SK-N-SH (cell line): Measurements from ENCODE around the gene ZNF777. TPM values are rescaled to one million over a fixed set of nuclear protein-coding genes. Genes with fewer than 3 reads are reported as not detected.

Source experiments
- CTCF ChIA-PET: fragments of 300-600, 350-600 bp; formaldehyde crosslinking; extraction: SDS; loops from one replicate; lab custom pipeline; 2021; lab: Yijun Ruan, JAX
- POLR2A ChIA-PET: fragments of 350-600 bp; sonication (Branson Sonifier 250); formaldehyde crosslinking; extraction: SDS; loops from one replicate; lab custom pipeline; 2020; ENCODE audit warnings: antibody characterized with exemption, inconsistent platforms; lab: Yijun Ruan, JAX
- DNase-seq: peaks from one replicate; pipeline ENCODE4 v3.0.0; 2012
- H2AFZ ChIP-seq: fragments of 200-600 bp; sonication (generic); 2 replicates; pipeline ENCODE4 v1.8.1; 2016; ENCODE audit warnings: antibody characterized with exemption, mild to moderate bottlenecking, low read depth
- H3F3A ChIP-seq: fragments of 200-600 bp; sonication (generic); replicated peaks from 2 replicates; pipeline ENCODE3; 2016; ENCODE audit warnings: antibody characterized with exemption, mild to moderate bottlenecking; ENCODE audit not compliant: insufficient read depth
- H3K27ac ChIP-seq, 2 experiments: fragments of 200-500 bp in 1 of 2; fragments of 200-600 bp in 1 of 2; sonication (Bioruptor generic) in 1 of 2; sonication (generic), shearing (Covaris generic) in 1 of 2; 2 replicates each; pipeline versions ENCODE4 v1.5.1 to v1.6.1; 2014 to 2016; ENCODE audit warnings: low read depth in 2 of 2, inconsistent platforms in 1 of 2, low read length in 1 of 2, mild to moderate bottlenecking in 1 of 2, mixed read lengths in 1 of 2
- H3K27me3 ChIP-seq: fragments of 200-600 bp; sonication (generic), shearing (Covaris generic); 2 replicates; pipeline ENCODE4 v1.6.1; 2016; ENCODE audit warnings: mixed run types; ENCODE audit not compliant: insufficient read depth
- H3K36me3 ChIP-seq, 2 experiments: fragments of 200-500 bp in 1 of 2; fragments of 200-600 bp in 1 of 2; sonication (Bioruptor generic) in 1 of 2; sonication (generic) in 1 of 2; replicated peaks in 1 of 2; 2 replicates each; pipeline versions ENCODE3 to v1.5.1; 2014 to 2016; ENCODE audit warnings: low read length in 1 of 2, mild to moderate bottlenecking in 1 of 2; ENCODE audit not compliant: insufficient read depth in 2 of 2, control insufficient read depth in 1 of 2
- H3K4me1 ChIP-seq, 2 experiments: fragments of 200-500 bp in 1 of 2; fragments of 200-600 bp in 1 of 2; sonication (Bioruptor generic) in 1 of 2; sonication (generic), shearing (Covaris generic) in 1 of 2; 2 replicates each; pipeline versions ENCODE4 v1.5.1 to v1.6.1; 2014 to 2016; ENCODE audit warnings: low read depth in 1 of 2, low read length in 1 of 2, mixed run types in 1 of 2; ENCODE audit not compliant: insufficient read depth in 2 of 2, control insufficient read depth in 1 of 2
- H3K4me2 ChIP-seq: fragments of 200-600 bp; sonication (generic), shearing (Covaris generic); 2 replicates; pipeline ENCODE4 v1.6.1; 2017; ENCODE audit warnings: mixed run types
- H3K4me3 ChIP-seq, 2 experiments: fragments of 200-500 bp in 1 of 2; fragments of 200-600 bp in 1 of 2; sonication (Bioruptor generic) in 1 of 2; sonication (generic), shearing (Covaris generic) in 1 of 2; 2 replicates each; pipeline versions ENCODE4 v1.5.1 to v1.8.1; 2014 to 2016; ENCODE audit warnings: low read depth in 2 of 2, inconsistent platforms in 1 of 2, low read length in 1 of 2, mild to moderate bottlenecking in 1 of 2, mixed read lengths in 1 of 2, moderate library complexity in 1 of 2
- H3K79me2 ChIP-seq: fragments of 200-600 bp; sonication (generic); 2 replicates; pipeline ENCODE4 v1.8.1; 2017; ENCODE audit warnings: mild to moderate bottlenecking; ENCODE audit not compliant: insufficient read depth
- H3K9ac ChIP-seq: fragments of 200-600 bp; sonication (generic); 2 replicates; pipeline ENCODE4 v1.6.1; 2017; ENCODE audit warnings: mixed run types
- H3K9me2 ChIP-seq: fragments of 200-600 bp; sonication (generic); 2 replicates; pipeline ENCODE4 v1.6.1; 2017; ENCODE audit warnings: mixed run types
- H3K9me3 ChIP-seq: fragments of 200-600 bp; sonication (generic); 2 replicates; pipeline ENCODE4 v1.6.1; 2017; ENCODE audit warnings: mixed run types, mild to moderate bottlenecking, moderate library complexity
- H4K20me1 ChIP-seq: fragments of 200-600 bp; sonication (generic); 2 replicates; pipeline ENCODE4 v1.6.1; 2017; ENCODE audit warnings: mild to moderate bottlenecking, mixed run types; ENCODE audit not compliant: insufficient read depth
- CHD2 ChIP-seq: fragments of 150-350 bp; IDR thresholded peaks from 2 replicates; pipeline ENCODE4 v1.6.1; 2018; ENCODE audit warnings: low read length; ENCODE audit not compliant: partially characterized antibody
- CTCF ChIP-seq: fragments of 200-600 bp; sonication (generic); IDR thresholded peaks from 2 replicates; pipeline ENCODE4 v1.6.1; 2017; ENCODE audit warnings: antibody characterized with exemption, mild to moderate bottlenecking, moderate library complexity
- ELF1 ChIP-seq: IDR thresholded peaks from 2 replicates; pipeline ENCODE4 v1.4.0; 2012
- EP300 ChIP-seq, 2 experiments: IDR thresholded peaks; 2 replicates each; pipeline versions ENCODE4 v1.4.0 to v1.6.1; 2012; ENCODE audit warnings: borderline replicate concordance in 1 of 2, low read depth in 1 of 2, low read length in 1 of 2
- FOXJ3 ChIP-seq: sonication (generic); formaldehyde crosslinking; IDR thresholded peaks from 2 replicates; pipeline ENCODE4 v1.5.1; 2020; ENCODE audit warnings: mild to moderate bottlenecking, missing genetic modification reagents
- FOXM1 ChIP-seq: IDR thresholded peaks from 2 replicates; pipeline ENCODE4 v1.4.0; 2012; ENCODE audit warnings: low read depth, mild to moderate bottlenecking
- JUND ChIP-seq: IDR thresholded peaks from 2 replicates; pipeline ENCODE4 v1.4.0; 2012
- MAX ChIP-seq: IDR thresholded peaks from 2 replicates; pipeline ENCODE4 v1.4.0; 2012; ENCODE audit warnings: low read depth
- MXI1 ChIP-seq: IDR thresholded peaks from 2 replicates; pipeline ENCODE4 v1.6.1; 2012; ENCODE audit warnings: mild to moderate bottlenecking, low read depth, low read length, improper control_type of control experiment
- NFIC ChIP-seq: IDR thresholded peaks from 2 replicates; pipeline ENCODE4 v1.4.0; 2012; ENCODE audit warnings: borderline replicate concordance
- NRF1 ChIP-seq: IDR thresholded peaks from 2 replicates; pipeline ENCODE4 v1.6.1; 2012; ENCODE audit warnings: low read depth, mild to moderate bottlenecking, low read length
- PBX3 ChIP-seq: IDR thresholded peaks from 2 replicates; pipeline ENCODE4; 2012
- POLR2AphosphoS5 ChIP-seq: IDR thresholded peaks from 2 replicates; pipeline ENCODE4 v1.6.1; 2012; ENCODE audit warnings: low read depth, low read length
- SIN3A ChIP-seq: IDR thresholded peaks from 2 replicates; pipeline ENCODE4 v1.6.1; 2012; ENCODE audit warnings: low read depth, mild to moderate bottlenecking, low read length, moderate library complexity, borderline replicate concordance
- SMC3 ChIP-seq: IDR thresholded peaks from 2 replicates; pipeline ENCODE4 v1.6.1; 2012; ENCODE audit warnings: low read depth, low read length, improper control_type of control experiment
- TCF12 ChIP-seq: IDR thresholded peaks from 2 replicates; pipeline ENCODE4 v1.4.0; 2012
- TEAD4 ChIP-seq: IDR thresholded peaks from 2 replicates; pipeline ENCODE4 v1.4.0; 2012; ENCODE audit warnings: mild to moderate bottlenecking, borderline replicate concordance; ENCODE audit not compliant: insufficient read depth
- ZBTB33 ChIP-seq: IDR thresholded peaks from 2 replicates; pipeline ENCODE4 v1.4.0; 2012; ENCODE audit warnings: low read depth, borderline replicate concordance
- WGBS: methylation state at CpG from one replicate; pipeline ENCODE4 v1.1.6; 2017; ENCODE audit warnings: low lambda C conversion rate; 5-methylcytosine and 5-hydroxymethylcytosine counted together
- polyA plus RNA-seq, 3 experiments: library from polyadenylated mRNA; depleted of rRNA; stranded (reverse); fragments of >200 nt; gene quantifications; 2 replicates each; pipeline ENCODE4 v1.2.3, GENCODE V29; 2012

Gene ZNF777
- polyA plus RNA-seq, 1 of the 3 experiments (the other 2 are of a cell fraction): 6.2 TPM

- WGBS: 49% methylated on average over 3 of the region's 3 CpGs
- no peaks in the 10 kb centered on the region for H3K9me2 ChIP-seq
- no peak overlapping the region for H3K4me2 ChIP-seq
- H3K9ac ChIP-seq: no peak overlapping the region
- no peak overlapping the region for H3K4me3 ChIP-seq
- H3K4me1 ChIP-seq: no peaks in the 10 kb centered on the region; a peak in 1 of 4 replicates
- ChIA-PET CTCF (interaction anchor here (0.9 to 1.5 kb wide), 3 partner anchors 9 to 322 kb away, joined by 3 to 4 read pairs (median 3); no protein-coding TSS in a partner anchor), POLR2A (no interaction called here)
- no peaks in the 10 kb centered on the region for H3K27me3 ChIP-seq
- H3K9me3 ChIP-seq: no peaks in the 10 kb centered on the region
- TF ChIP-seq MAX: no peak
- no peak for TF ChIP-seq FOXM1
- TF ChIP-seq SIN3A: no peak
- no peak for TF ChIP-seq NFIC
- no peak for TF ChIP-seq CTCF
- TF ChIP-seq ELF1: no peak
- TF ChIP-seq TEAD4: no peak
- no peak for TF ChIP-seq MXI1
- H3K27ac ChIP-seq: no peak overlapping the region
- no peak for DNase-seq
- no peaks in the 10 kb centered on the region for H4K20me1 ChIP-seq
- no peak overlapping the region for H2AFZ ChIP-seq
- no peaks in the 10 kb centered on the region for H3K36me3 ChIP-seq
- H3K79me2 ChIP-seq: no peaks in the 10 kb centered on the region
- peaks cover 2% of the 10 kb centered on the region for H3F3A ChIP-seq
These were observed 40.9 kb downstream of the ZNF777 start for GRCh38 chr7:149420006-149420405.

- no peaks in the 10 kb centered on the region for H3K36me3 ChIP-seq
- TF ChIP-seq SIN3A: no peak
- no peak for TF ChIP-seq ZBTB33
- no peak for TF ChIP-seq NRF1
- no peak for TF ChIP-seq SMC3
- TF ChIP-seq TEAD4: no peak
- no peak for TF ChIP-seq PBX3
- TF ChIP-seq CHD2: no peak
- TF ChIP-seq POLR2AphosphoS5: no peak
- TF ChIP-seq FOXJ3: no peak
- TF ChIP-seq TCF12: no peak
- TF ChIP-seq JUND: no peak
- no peak for TF ChIP-seq EP300 (IDR thresholded peaks at IDR 0.05; ENCODE audit: borderline replicate concordance in 1 of 2, low read depth in 1 of 2, low read length in 1 of 2)
- 79% methylated on average over 26 of the region's 26 CpGs for WGBS
- no peaks in the 10 kb centered on the region for H3F3A ChIP-seq
- DNase-seq: no peak
- no peak overlapping the region for H3K4me3 ChIP-seq
- no peaks in the 10 kb centered on the region for H3K9me2 ChIP-seq
- no peak overlapping the region for H3K9ac ChIP-seq
- POLR2A ChIA-PET: no interaction called here
- no peak overlapping the region for H3K4me2 ChIP-seq
- H3K4me1 ChIP-seq: no peaks in the 10 kb centered on the region
- CTCF ChIA-PET: interaction anchor here (1.3 kb wide), 1 partner anchor 8 kb away, joined by 3 read pairs; no protein-coding TSS in a partner anchor
- no peaks in the 10 kb centered on the region for H4K20me1 ChIP-seq
- H3K27me3 ChIP-seq: no peaks in the 10 kb centered on the region
- H3K79me2 ChIP-seq: no peaks in the 10 kb centered on the region
- no peak overlapping the region for H2AFZ ChIP-seq
- no peak overlapping the region for H3K27ac ChIP-seq
- no peaks in the 10 kb centered on the region for H3K9me3 ChIP-seq
These were observed 45.3 kb downstream of the ZNF777 start for GRCh38 chr7:149415391-149416071.
